OCI-LY1 (cell line): ENCODE results near the gene KCNK16.

Source experiments
- H2AFZ ChIP-seq: fragments of 200-600 bp; sonication (generic), shearing (Covaris generic); 2 replicates; pipeline ENCODE4 v1.6.0; 2014; ENCODE audit warnings: antibody characterized with exemption, mild to moderate bottlenecking, low read length
- H3F3A ChIP-seq: fragments of 200-600 bp; sonication (generic), shearing (Covaris generic); 2 replicates; pipeline ENCODE4 v1.6.0; 2014; ENCODE audit warnings: mild to moderate bottlenecking, antibody characterized with exemption, low read length, moderate library complexity; ENCODE audit not compliant: insufficient read depth
- H3K27ac ChIP-seq: fragments of 200-600 bp; sonication (generic); 2 replicates; pipeline ENCODE4 v1.5.1; 2014; ENCODE audit warnings: low read length, mixed run types, mild to moderate bottlenecking, low read depth; ENCODE audit not compliant: poor library complexity, severe bottlenecking
- H3K27me3 ChIP-seq: fragments of 200-600 bp; sonication (generic); 2 replicates; pipeline ENCODE4 v1.6.0; 2014; ENCODE audit warnings: antibody characterized with exemption, mild to moderate bottlenecking, low read length, moderate library complexity; ENCODE audit not compliant: insufficient read depth
- H3K36me3 ChIP-seq: fragments of 200-600 bp; sonication (generic); 2 replicates; pipeline ENCODE4 v1.6.1; 2014; ENCODE audit warnings: mild to moderate bottlenecking, antibody characterized with exemption, low read length, moderate library complexity, mixed read lengths; ENCODE audit not compliant: insufficient read depth
- H3K4me1 ChIP-seq: fragments of 200-600 bp; sonication (generic); 2 replicates; pipeline ENCODE4 v1.5.1; 2014; ENCODE audit warnings: mild to moderate bottlenecking, low read length, moderate library complexity; ENCODE audit not compliant: insufficient read depth, severe bottlenecking
- H3K4me2 ChIP-seq: fragments of 200-600 bp; sonication (generic), shearing (Covaris generic); 2 replicates; pipeline ENCODE4 v1.6.1; 2014; ENCODE audit warnings: low read length
- H3K4me3 ChIP-seq: fragments of 200-600 bp; sonication (generic); 2 replicates; pipeline ENCODE4 v1.5.1; 2014; ENCODE audit warnings: low read length, low read depth, mild to moderate bottlenecking, mixed read lengths; ENCODE audit not compliant: poor library complexity, severe bottlenecking
- H3K79me2 ChIP-seq: fragments of 200-600 bp; shearing (Covaris generic); 2 replicates; pipeline ENCODE4 v1.6.1; 2016; ENCODE audit warnings: mixed run types, low read length, mixed read lengths; ENCODE audit not compliant: insufficient read depth
- H3K9ac ChIP-seq: fragments of 200-600 bp; sonication (generic), shearing (Covaris generic); 2 replicates; pipeline ENCODE4 v1.6.1; 2014; ENCODE audit warnings: mild to moderate bottlenecking, low read length, mixed read lengths
- H3K9me2 ChIP-seq: fragments of 200-600 bp; sonication (generic), shearing (Covaris generic); 2 replicates; pipeline ENCODE4 v1.6.1; 2014; ENCODE audit warnings: low read depth, mild to moderate bottlenecking, low read length, mixed read lengths
- H3K9me3 ChIP-seq: fragments of 200-600 bp; shearing (Covaris generic); 2 replicates; pipeline ENCODE4 v1.6.1; 2014; ENCODE audit warnings: low read length, mixed read lengths
- H4K20me1 ChIP-seq: fragments of 200-600 bp; sonication (generic), shearing (Covaris generic); 2 replicates; pipeline ENCODE4 v1.6.0; 2016; ENCODE audit warnings: mild to moderate bottlenecking, low read length; ENCODE audit not compliant: insufficient read depth
- CTCF ChIP-seq: fragments of 200-600 bp; sonication (generic), shearing (Covaris generic); IDR thresholded peaks from 2 replicates; pipeline ENCODE4 v1.5.1; 2017; ENCODE audit warnings: mild to moderate bottlenecking, antibody characterized with exemption, low read length, moderate library complexity, mixed read lengths
- EZH2 ChIP-seq: fragments of 200-600 bp; sonication (generic), shearing (Covaris generic); IDR thresholded peaks from 2 replicates; pipeline ENCODE4 v1.8.0; 2017; ENCODE audit warnings: borderline replicate concordance, mixed run types, mild to moderate bottlenecking, antibody characterized with exemption, low read length, moderate library complexity, mixed read lengths

Gene KCNK16

GRCh38 chr6:39317256-39317655 is 5.2 kb downstream of the KCNK16 start:
- Histone ChIP-seq H3K9me3 (no peaks in the 10 kb centered on the region), H3K27ac (no peak overlapping the region), H3K79me2 (no peaks in the 10 kb centered on the region), H3K36me3 (no peaks in the 10 kb centered on the region), H3K9ac (no peak overlapping the region), H2AFZ (no peak overlapping the region), H3K4me3 (no peak overlapping the region), H3K4me2 (no peak overlapping the region), H3K27me3 (no peaks in the 10 kb centered on the region), H3K9me2 (no peaks in the 10 kb centered on the region), H3F3A (no peaks in the 10 kb centered on the region), H3K4me1 (no peaks in the 10 kb centered on the region), H4K20me1 (no peaks in the 10 kb centered on the region)
- TF ChIP-seq EZH2 = no peak

DNA sequence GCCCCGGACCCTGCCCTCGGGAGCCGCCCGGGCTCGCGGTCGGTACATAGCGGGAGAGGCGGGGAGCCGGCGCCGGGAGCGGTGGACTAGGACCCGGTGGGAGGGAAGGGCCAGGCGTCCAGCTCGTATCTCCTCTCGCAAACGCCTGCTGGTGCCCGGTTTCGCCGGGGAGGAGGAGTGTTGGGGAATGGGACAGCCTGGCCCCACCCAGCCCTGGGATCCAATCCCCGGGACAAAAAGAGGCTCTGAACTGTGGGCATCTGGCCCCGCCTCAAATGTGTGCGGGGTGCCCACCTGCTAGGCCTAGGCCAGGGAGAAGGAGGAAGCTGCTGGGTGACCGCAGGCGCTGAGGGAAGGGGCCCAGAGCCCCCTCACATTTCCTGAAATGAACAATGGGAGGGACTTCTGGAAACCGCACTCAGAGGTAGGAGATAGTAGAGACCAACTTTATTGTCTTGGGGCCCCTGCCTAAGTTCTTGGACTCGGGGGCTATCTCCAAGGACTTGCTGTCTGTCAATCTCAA is 8.2 kb downstream of the KCNK16 start, which contains the start of gene KCNK17:
Gene KCNK17 (minus strand): TSS at position 147 of the 523 bp plus-strand sequence. CDS start 99 bp downstream, at position 48.
- no peaks in the 10 kb centered on the region for H3K9me2 ChIP-seq
- H2AFZ ChIP-seq = no peak within 1 kb of the TSS
- no peak within 1 kb of the TSS for H3K27ac ChIP-seq
- H3K36me3 ChIP-seq = no peaks in the 10 kb centered on the region
- H3K9ac ChIP-seq = no peak within 1 kb of the TSS
- H3K27me3 ChIP-seq = no peaks in the 10 kb centered on the region
- no peaks in the 10 kb centered on the region for H3F3A ChIP-seq
- no peak for TF ChIP-seq EZH2
- no peak for TF ChIP-seq CTCF
- no peaks in the 10 kb centered on the region for H3K4me1 ChIP-seq
- H3K9me3 ChIP-seq = no peaks in the 10 kb centered on the region
- H3K4me3 ChIP-seq = no peak within 1 kb of the TSS
- no peak within 1 kb of the TSS for H3K4me2 ChIP-seq
- H4K20me1 ChIP-seq = no peaks in the 10 kb centered on the region
- H3K79me2 ChIP-seq = no peaks in the 10 kb centered on the region

DNA sequence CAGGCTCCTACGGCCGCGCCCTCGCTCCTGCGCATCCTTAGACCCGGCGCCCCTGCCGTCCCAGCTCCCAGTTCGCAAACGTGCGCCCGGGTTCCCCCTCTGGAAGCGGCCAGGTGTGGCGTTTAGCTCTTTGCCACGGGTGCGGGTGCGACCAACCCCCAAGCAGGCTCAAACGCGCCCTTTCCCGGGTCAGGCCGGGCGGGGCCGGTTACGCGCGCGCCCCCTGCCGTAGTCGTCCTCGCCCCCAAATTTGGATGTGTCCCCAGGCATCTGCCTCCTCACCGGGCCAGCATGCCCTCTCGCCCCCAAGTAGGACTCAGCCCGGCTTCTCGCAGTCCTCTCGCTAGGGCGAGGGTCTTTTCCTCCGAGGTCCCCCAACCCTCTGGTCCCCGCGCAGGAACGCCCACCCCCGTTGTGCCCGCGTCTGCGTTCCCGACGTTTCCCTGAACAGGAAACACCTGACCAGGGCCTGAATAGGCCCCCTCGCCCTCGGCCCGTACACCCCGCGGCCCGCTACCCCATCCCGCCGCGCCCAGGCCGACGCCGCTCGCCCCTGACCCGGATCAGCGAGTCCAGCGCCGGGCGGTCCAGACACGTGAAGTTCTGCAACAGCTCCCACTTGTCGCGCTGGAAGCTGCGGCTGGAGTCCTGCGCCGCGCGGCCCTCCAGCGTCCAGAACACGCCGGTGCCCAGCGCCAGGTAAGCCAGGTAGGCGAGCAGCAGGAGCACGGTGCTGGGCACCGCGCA is 8.8 kb downstream of the KCNK16 start:
- H3K9me3 ChIP-seq = no peaks in the 10 kb centered on the region
- no peaks in the 10 kb centered on the region for H3K4me1 ChIP-seq
- H3K27ac ChIP-seq = no peak overlapping the region
- H3K79me2 ChIP-seq = no peaks in the 10 kb centered on the region
- H3K9me2 ChIP-seq = no peaks in the 10 kb centered on the region
- no peak overlapping the region for H3K4me2 ChIP-seq
- H4K20me1 ChIP-seq = no peaks in the 10 kb centered on the region
- H3K9ac ChIP-seq = no peak overlapping the region
- no peak overlapping the region for H3K4me3 ChIP-seq
- H3F3A ChIP-seq = no peaks in the 10 kb centered on the region
- H3K27me3 ChIP-seq = no peaks in the 10 kb centered on the region
- no peak for TF ChIP-seq EZH2
- TF ChIP-seq CTCF = no peak
- H3K36me3 ChIP-seq = no peaks in the 10 kb centered on the region
- no peak overlapping the region for H2AFZ ChIP-seq
